Small intestine (tissue), 7 donors: ENCODE data around the gene RASAL2. TPM values are rescaled to one million over a fixed set of nuclear protein-coding genes. Genes with fewer than 3 reads are reported as not detected.

Source experiments
- DNase-seq, 2 donors: peaks; one replicate each; pipeline versions ENCODE4 v3.0.0 to v3.0.0-alpha.2; 2013
- FAIRE-seq: peaks from 2 replicates; lab custom pipeline; 2012; peaks lifted over from hg19 to GRCh38; lab: Jason Lieb, UNC
- H3K27ac ChIP-seq, 3 donors: one replicate each; pipeline ENCODE4 v1.5.1; 2013; ENCODE audit warnings: low read length in 2 of 3, mild to moderate bottlenecking in 2 of 3, control low read depth in 1 of 3, inconsistent platforms in 1 of 3, low read depth in 1 of 3, moderate library complexity in 1 of 3
- H3K27me3 ChIP-seq, 3 donors: one replicate each; pipeline ENCODE4 v1.6.1; 2013; ENCODE audit warnings: low read length in 3 of 3, inconsistent platforms in 1 of 3; ENCODE audit not compliant: control insufficient read depth in 3 of 3, insufficient read depth in 3 of 3
- H3K36me3 ChIP-seq, 3 donors: one replicate each; pipeline ENCODE4 v1.6.1; 2013; ENCODE audit warnings: low read length in 3 of 3, inconsistent platforms in 1 of 3, low read depth in 1 of 3, mild to moderate bottlenecking in 1 of 3, moderate library complexity in 1 of 3; ENCODE audit not compliant: control insufficient read depth in 3 of 3, insufficient read depth in 2 of 3
- H3K4me1 ChIP-seq, 3 donors: one replicate each; pipeline ENCODE4 v1.6.1; 2013; ENCODE audit warnings: low read length in 2 of 3, inconsistent platforms in 1 of 3, low read depth in 1 of 3, mild to moderate bottlenecking in 1 of 3, moderate library complexity in 1 of 3; ENCODE audit not compliant: control insufficient read depth in 3 of 3, insufficient read depth in 2 of 3
- H3K4me3 ChIP-seq, 3 donors: one replicate each; pipeline ENCODE4 v1.5.1; 2013; ENCODE audit warnings: low read length in 3 of 3, control low read depth in 1 of 3, inconsistent platforms in 1 of 3, low read depth in 1 of 3, mild to moderate bottlenecking in 1 of 3, moderate library complexity in 1 of 3
- H3K9me3 ChIP-seq, 2 donors: one replicate each; pipeline ENCODE4 v1.6.1; 2013; ENCODE audit warnings: low read depth in 1 of 2, low read length in 1 of 2; ENCODE audit not compliant: control insufficient read depth in 2 of 2, insufficient read depth in 1 of 2
- WGBS, 3 donors: extraction: QIAGEN DNeasy Blood & Tissue Kit; methylation state at CpG; one replicate each; pipeline ENCODE4 v1.1.7; 2013; 5-methylcytosine and 5-hydroxymethylcytosine counted together
- polyA plus RNA-seq, 4 donors: library from polyadenylated mRNA; stranded (reverse) in 3 of 4; unstranded in 1 of 4; fragments of 200-250 nt in 3 of 4; fragments of 120-200 nt in 1 of 4; gene quantifications; one replicate each; pipeline versions ENCODE4 v1.2.1 to v1.2.3, GENCODE V29; 2013
- donor health status: healthy with polysubstance abuse.
- donor health status: control.
- donor health status: control.
- donor health status: Bipolar disorder and iron deficiency.
- donor health status: healthy.

Gene RASAL2
- polyA plus RNA-seq, 4 donors: 1.8 to 23.5 (median 3.3) TPM

GRCh38 chr1:178168536-178168935 is 74.6 kb downstream of the RASAL2 start:
- WGBS, 3 donors: 76 to 92% (median 90%) methylated on average over 2 of the region's 2 CpGs
- Histone ChIP-seq H3K36me3 (no peaks in the 10 kb centered on the region), H3K27me3 (no peaks in the 10 kb centered on the region), H3K27ac (no peak overlapping the region), H3K9me3 (no peaks in the 10 kb centered on the region), H3K4me3 (no peak overlapping the region), H3K4me1 (no peaks in the 10 kb centered on the region)
- DNase-seq (no peak), FAIRE-seq (no peak)

DNA sequence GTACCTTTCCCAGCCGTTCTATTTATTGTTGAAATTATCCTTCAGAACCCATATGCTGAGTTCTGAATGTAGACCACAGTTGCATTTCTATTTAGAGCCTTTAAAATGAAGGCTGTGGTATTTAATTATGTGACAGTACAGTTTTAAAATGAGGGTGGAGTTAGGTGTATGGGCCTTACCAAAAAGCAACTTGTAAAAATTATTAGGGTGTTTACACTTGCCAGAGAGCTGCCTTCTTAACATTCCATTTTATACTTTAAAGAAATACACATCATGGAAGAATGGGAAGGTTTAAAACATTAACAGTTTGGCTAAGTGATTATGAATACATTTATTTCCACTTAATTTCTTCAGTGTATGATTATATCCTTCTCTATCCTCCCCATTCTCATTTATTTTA is 75.7 kb downstream of the RASAL2 start:
- H3K9me3 ChIP-seq: no peaks in the 10 kb centered on the region

GRCh38 chr1:178172939-178173338 is 79.0 kb downstream of the RASAL2 start:
- WGBS, 3 donors: 69 to 90% (median 72%) methylated on average over 3 of the region's 3 CpGs
- H3K36me3 ChIP-seq: no peaks in the 10 kb centered on the region
- no peak overlapping the region for H3K4me3 ChIP-seq
- DNase-seq (no peak), FAIRE-seq (no peak)
- no peaks in the 10 kb centered on the region for H3K4me1 ChIP-seq
- no peak overlapping the region for H3K27ac ChIP-seq
- H3K27me3 ChIP-seq: no peaks in the 10 kb centered on the region
- H3K9me3 ChIP-seq: no peaks in the 10 kb centered on the region

More for the DNA sequence above, 75.7 kb downstream of the RASAL2 start:
- 81 to 84% (median 81%) methylated on average over 1 of the region's 1 CpG for WGBS, 3 donors
- Histone ChIP-seq H3K4me3 (no peak overlapping the region), H3K27ac (no peak overlapping the region), H3K36me3 (no peaks in the 10 kb centered on the region), H3K27me3 (no peaks in the 10 kb centered on the region), H3K4me1 (no peaks in the 10 kb centered on the region)
- no peak for DNase-seq
- no peak for FAIRE-seq

DNA sequence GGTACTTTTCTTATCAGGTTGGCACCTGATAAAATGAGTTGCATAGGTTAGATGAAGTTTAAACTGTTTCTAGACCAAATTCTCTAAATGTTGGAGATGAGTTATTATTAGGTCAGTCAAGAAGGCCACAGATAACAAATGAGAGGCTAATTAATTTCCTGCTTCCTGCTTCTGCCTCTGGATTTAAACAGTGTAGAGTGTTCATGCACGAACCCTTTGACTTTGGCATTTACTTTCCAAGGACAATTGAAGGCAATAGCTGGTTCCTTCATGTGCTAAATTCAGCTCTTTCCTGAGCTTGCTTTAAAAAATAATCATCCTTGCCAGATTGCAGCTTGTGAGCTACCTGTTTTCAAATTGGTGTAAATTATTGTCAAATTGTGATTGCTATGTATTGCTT is 80.6 kb downstream of the RASAL2 start:
- peak in 1 of 2 donors; percentile 23 for DNase-seq
- Histone ChIP-seq H3K27me3 (no peaks in the 10 kb centered on the region), H3K4me3 (no peak overlapping the region), H3K36me3 (no peaks in the 10 kb centered on the region), H3K4me1 (no peaks in the 10 kb centered on the region), H3K27ac (no peak overlapping the region), H3K9me3 (no peaks in the 10 kb centered on the region)
- no peak for FAIRE-seq
- WGBS, 3 donors: 15 to 25% (median 19%) methylated on average over 1 of the region's 1 CpG

GRCh38 chr1:178180405-178180804 is 86.5 kb downstream of the RASAL2 start:
- WGBS, 3 donors: 93 to 94% (median 93%) methylated on average over 10 of the region's 10 CpGs
- no peak overlapping the region for H3K4me3 ChIP-seq
- H3K36me3 ChIP-seq: no peaks in the 10 kb centered on the region
- no peak for DNase-seq
- FAIRE-seq: no peak
- no peak overlapping the region for H3K27ac ChIP-seq
- no peaks in the 10 kb centered on the region for H3K27me3 ChIP-seq
- no peaks in the 10 kb centered on the region for H3K9me3 ChIP-seq
- H3K4me1 ChIP-seq: no peaks in the 10 kb centered on the region

- FAIRE-seq: no peak
Observed at GRCh38 chr1:178183796-178184195, 89.9 kb downstream of the RASAL2 start.

DNA sequence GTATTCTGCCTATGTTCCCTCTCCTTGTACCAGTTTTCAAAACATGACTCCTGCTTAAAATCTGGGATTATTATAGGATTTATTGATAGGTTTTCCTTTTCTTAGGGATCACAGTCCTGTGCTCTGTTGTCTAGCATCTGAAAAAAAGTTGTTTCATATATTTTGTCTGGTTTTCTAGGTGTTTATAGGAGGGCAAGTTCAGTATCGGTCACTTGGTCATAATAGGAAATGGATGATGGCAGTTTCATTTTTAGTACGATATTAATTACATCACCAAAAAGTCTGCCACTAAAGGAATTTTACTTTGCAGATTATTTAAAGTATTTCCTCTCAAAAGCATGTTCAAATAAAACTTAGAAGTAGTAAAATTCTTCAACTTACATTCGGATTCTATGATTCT is 94.4 kb downstream of the RASAL2 start:
- 74 to 92% (median 80%) methylated on average over 3 of the region's 3 CpGs for WGBS, 3 donors
- Histone ChIP-seq H3K27ac (no peak overlapping the region), H3K36me3 (no peaks in the 10 kb centered on the region), H3K4me3 (no peak overlapping the region), H3K27me3 (no peaks in the 10 kb centered on the region), H3K4me1 (peaks cover 0 to 4% (median 3%) of the 10 kb centered on the region in 3 donors), H3K9me3 (peaks cover 0 to 5% of the 10 kb centered on the region in 2 donors)
- FAIRE-seq (no peak), DNase-seq (no peak)

More at GRCh38 chr1:178183796-178184195, 89.9 kb downstream of the RASAL2 start:
- Histone ChIP-seq H3K4me3 (no peak overlapping the region), H3K4me1 (peaks cover 0 to 4% (median 0%) of the 10 kb centered on the region in 3 donors), H3K27ac (no peak overlapping the region), H3K9me3 (peaks cover 0 to 5% of the 10 kb centered on the region in 2 donors), H3K36me3 (no peaks in the 10 kb centered on the region), H3K27me3 (no peaks in the 10 kb centered on the region)
- DNase-seq: no peak

DNA sequence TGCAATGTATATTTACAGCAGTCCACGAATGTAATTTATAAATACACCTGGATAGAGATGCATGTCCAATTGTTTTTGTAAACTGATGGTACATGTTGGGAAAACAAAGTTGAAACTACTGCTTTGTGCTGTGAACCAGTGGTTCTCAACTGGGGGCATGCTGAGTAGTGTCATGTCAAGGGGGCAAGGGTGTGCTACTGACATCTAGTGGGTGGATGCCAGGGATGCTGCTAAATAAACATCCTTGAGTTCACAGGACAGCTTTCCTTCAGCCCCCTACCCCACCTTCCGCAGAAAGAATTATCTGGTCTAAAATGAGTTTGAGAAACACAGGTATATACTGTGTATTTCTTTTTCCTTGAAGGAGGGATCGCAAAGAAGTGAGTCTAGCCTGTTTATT is 95.9 kb downstream of the RASAL2 start:
- FAIRE-seq: no peak
- WGBS, 3 donors: 71 to 83% (median 80%) methylated on average over 3 of the region's 3 CpGs
- peak; percentile 16 to 43 for DNase-seq

GRCh38 chr1:178190881-178191280 is 97.0 kb downstream of the RASAL2 start:
- Histone ChIP-seq H3K36me3 (no peaks in the 10 kb centered on the region), H3K4me3 (no peak overlapping the region), H3K27ac (no peak overlapping the region), H3K9me3 (peaks cover 0 to 5% of the 10 kb centered on the region in 2 donors), H3K4me1 (peaks cover 0 to 4% (median 3%) of the 10 kb centered on the region in 3 donors), H3K27me3 (no peaks in the 10 kb centered on the region)
- DNase-seq (no peak), FAIRE-seq (no peak)
- 78 to 90% (median 88%) methylated on average over 2 of the region's 2 CpGs for whole genome bisulfite sequencing, 3 donors

More for the DNA sequence above, 95.9 kb downstream of the RASAL2 start:
- Histone ChIP-seq H3K4me1 (peaks cover 0 to 4% (median 3%) of the 10 kb centered on the region in 3 donors), H3K4me3 (no peak overlapping the region), H3K27ac (no peak overlapping the region), H3K36me3 (no peaks in the 10 kb centered on the region), H3K27me3 (no peaks in the 10 kb centered on the region), H3K9me3 (peaks cover 0 to 5% of the 10 kb centered on the region in 2 donors)
